NB4 (cell line): ENCODE data around the gene SLC36A3.

ENCODE experiments used
- POLR2A ChIP-seq: IDR thresholded peaks from 2 replicates; pipeline ENCODE4 v1.6.1; 2011; ENCODE audit warnings: mild to moderate bottlenecking; ENCODE audit not compliant: insufficient read length; ENCODE audit errors: extremely low read depth
- TF ChIP-seq, protein P1 (sequence below): IDR thresholded peaks from one replicate; pipeline ENCODE4 v1.5.1; 2012; ENCODE audit warnings: low read depth, low read length

- no peak for TF ChIP-seq POLR2A
- TF ChIP-seq, protein P1, sequence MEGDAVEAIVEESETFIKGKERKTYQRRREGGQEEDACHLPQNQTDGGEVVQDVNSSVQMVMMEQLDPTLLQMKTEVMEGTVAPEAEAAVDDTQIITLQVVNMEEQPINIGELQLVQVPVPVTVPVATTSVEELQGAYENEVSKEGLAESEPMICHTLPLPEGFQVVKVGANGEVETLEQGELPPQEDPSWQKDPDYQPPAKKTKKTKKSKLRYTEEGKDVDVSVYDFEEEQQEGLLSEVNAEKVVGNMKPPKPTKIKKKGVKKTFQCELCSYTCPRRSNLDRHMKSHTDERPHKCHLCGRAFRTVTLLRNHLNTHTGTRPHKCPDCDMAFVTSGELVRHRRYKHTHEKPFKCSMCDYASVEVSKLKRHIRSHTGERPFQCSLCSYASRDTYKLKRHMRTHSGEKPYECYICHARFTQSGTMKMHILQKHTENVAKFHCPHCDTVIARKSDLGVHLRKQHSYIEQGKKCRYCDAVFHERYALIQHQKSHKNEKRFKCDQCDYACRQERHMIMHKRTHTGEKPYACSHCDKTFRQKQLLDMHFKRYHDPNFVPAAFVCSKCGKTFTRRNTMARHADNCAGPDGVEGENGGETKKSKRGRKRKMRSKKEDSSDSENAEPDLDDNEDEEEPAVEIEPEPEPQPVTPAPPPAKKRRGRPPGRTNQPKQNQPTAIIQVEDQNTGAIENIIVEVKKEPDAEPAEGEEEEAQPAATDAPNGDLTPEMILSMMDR = no peak
Observed at GRCh38 chr5:151281001-151281639, 22.4 kb downstream of the SLC36A3 start.
